Measurements from ENCODE around the gene SPDYE2. TPM values are rescaled to one million over a fixed set of nuclear protein-coding genes. Genes with fewer than 3 reads are reported as not detected.
A peak's percentile ranks its signal among the peaks of the same experiment; 100 is the strongest.
"Not testable (repeated sequence)": the region's sequence is repeated elsewhere in the genome, so short reads cannot be mapped to it uniquely, and the experiment has no call there.

SPDYE2 gene
- total RNA-seq, 5 donors from 2014 or later (not counting 1 experiment from before 2014, with no cell fraction given): 0.35 to 0.77 (median 0.58) TPM

DNA sequence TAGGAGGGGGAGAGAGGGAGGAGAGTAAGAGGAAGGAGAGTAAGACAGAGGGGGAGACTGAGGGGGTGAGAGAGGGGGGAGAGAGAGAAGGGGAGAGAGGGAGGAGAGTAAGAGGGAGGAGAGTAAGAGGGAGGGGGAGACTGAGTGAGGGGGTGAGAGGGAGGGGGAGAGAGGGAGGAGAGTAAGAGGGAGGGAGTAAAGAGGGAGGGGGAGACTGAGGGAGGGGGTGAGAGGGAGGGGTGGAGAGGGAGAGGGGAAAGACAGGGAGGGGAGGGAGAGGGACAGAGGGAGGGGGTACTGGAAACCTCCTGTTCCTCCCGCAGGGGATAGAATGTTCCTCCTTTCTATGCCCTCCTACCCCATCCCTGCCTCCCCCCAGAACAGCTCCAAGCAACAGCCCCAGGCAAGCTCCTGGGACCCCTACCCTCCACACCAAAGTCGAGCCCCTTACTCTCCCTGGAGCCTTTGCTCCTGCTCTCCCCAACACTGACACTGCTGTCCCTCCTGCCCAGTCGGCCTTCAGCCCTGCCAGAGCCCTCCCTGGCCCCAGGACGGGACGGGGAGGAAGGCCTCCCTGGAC is 38.3 kb upstream of the SPDYE2 start:
- H3K27me3 ChIP-seq (replicated peaks in 1 of 2; ENCODE audit: control insufficient read depth in 2 of 2, extremely low read depth in 1 of 2, insufficient read depth in 2 of 2, low read length in 1 of 2); ATAC-seq (replicated peaks in 1 of 4); H3K36me3 ChIP-seq (ENCODE audit: control insufficient read depth in 2 of 2, extremely low read depth in 1 of 2, insufficient read depth in 1 of 2, low read length in 1 of 2); H3K4me3 ChIP-seq (ENCODE audit: control insufficient read depth in 1 of 2, extremely low read depth in 1 of 2, low read length in 1 of 2); CTCF ChIA-PET; H3K4me1 Mint-ChIP-seq; POLR2A ChIA-PET; H3K27me3 Mint-ChIP-seq; H3K27ac ChIP-seq (ENCODE audit: low read length); H3K36me3 Mint-ChIP-seq; H3K9me3 ChIP-seq; H3K9me3 Mint-ChIP-seq; H3K27ac Mint-ChIP-seq; H3K4me1 ChIP-seq (ENCODE audit: control insufficient read depth in 1 of 2, extremely low read depth in 1 of 2, insufficient read depth in 2 of 2, low read length in 2 of 2): not testable (repeated sequence)
- H3K4me3 Mint-ChIP-seq: peak overlapping the region in 1 of 3 donors; percentile 63
- 17% methylated on average over 1 of the region's 5 CpGs for WGBS (ENCODE audit: insufficient coverage)
- peak in 7 of 35 experiments; percentile 1 to 42 (median 7) for DNase-seq

DNA sequence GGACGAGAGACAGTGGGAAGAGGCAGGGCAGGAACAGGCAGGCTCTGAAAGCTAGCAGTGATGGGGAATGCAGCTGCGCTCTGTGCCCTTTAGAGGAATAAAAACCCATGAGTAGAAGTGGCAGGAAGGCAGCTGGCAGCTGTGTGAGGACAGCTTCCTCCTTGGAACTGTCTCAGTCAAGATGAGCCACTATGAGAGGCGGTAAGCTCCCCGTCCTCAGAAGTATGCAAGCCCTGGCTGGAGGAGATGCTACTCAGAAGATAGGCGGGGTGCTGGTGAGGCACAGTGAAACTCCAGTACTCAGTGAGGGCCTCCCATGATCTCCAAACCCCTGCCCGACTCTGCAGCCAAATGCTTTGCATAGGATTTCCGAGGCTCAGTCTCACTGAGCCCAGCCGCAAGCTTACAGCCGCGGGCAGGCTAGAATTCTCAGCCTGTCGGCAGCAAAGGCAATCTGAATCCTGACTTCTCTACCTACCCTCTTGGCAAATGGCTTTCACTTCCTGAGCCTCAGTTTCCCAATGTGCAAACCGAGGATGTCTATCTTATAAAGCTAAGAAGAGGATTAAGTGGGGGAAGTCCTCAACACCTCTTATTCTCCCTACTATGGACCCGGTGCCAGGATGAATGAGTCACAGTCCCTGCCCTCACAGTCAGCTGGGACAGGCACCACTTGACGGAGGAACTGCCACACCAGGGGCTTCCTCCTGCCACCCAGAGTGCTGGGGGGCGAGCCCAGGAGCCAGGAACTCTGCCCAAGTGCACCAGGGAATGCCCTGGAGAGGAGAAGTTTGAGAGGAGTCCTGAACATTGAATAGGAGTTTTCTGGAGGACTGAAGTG is 35.9 kb upstream of the SPDYE2 start:
- CTCF ChIA-PET; H3K9me3 Mint-ChIP-seq; H3K4me3 ChIP-seq (ENCODE audit: control insufficient read depth in 1 of 2, extremely low read depth in 1 of 2, low read length in 1 of 2); H3K36me3 Mint-ChIP-seq; H3K27me3 Mint-ChIP-seq; H3K9me3 ChIP-seq; H3K36me3 ChIP-seq (ENCODE audit: control insufficient read depth in 2 of 2, extremely low read depth in 1 of 2, insufficient read depth in 1 of 2, low read length in 1 of 2); H3K27me3 ChIP-seq (replicated peaks in 1 of 2; ENCODE audit: control insufficient read depth in 2 of 2, extremely low read depth in 1 of 2, insufficient read depth in 2 of 2, low read length in 1 of 2); DNase-seq; H3K27ac ChIP-seq (ENCODE audit: low read length); POLR2A ChIA-PET; ATAC-seq (replicated peaks in 1 of 4); H3K4me1 Mint-ChIP-seq; H3K4me3 Mint-ChIP-seq; H3K27ac Mint-ChIP-seq: not testable (repeated sequence)
- WGBS (ENCODE audit: insufficient coverage): no CpG with 5 or more reads among the region's 15 CpGs
- H3K4me1 ChIP-seq (ENCODE audit: control insufficient read depth in 1 of 2, extremely low read depth in 1 of 2, insufficient read depth in 2 of 2, low read length in 2 of 2): peaks cover 0 to 10% of the 10 kb centered on the region in 2 experiments

DNA sequence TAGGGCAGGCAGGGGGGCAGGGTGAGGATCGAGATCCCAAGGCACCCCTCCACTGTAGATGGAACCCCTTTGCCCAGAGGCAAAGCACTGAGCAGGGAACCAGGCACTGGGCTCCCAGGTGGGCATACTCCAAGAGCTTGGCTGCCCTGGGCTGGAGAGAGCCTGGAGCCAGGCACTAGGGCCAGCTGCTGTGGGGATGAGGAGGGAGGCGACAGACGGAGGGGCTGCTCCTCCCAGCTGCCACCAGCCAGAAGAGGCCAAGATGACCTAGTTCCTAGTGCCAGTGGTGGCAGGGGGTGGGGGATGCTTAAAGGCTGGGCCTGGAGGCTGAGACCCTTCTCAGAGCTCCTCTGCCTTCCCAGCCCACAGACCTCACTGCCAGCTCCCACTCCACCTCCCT is 35.1 kb upstream of the SPDYE2 start:
- H3K27me3 ChIP-seq (replicated peaks in 1 of 2; ENCODE audit: control insufficient read depth in 2 of 2, extremely low read depth in 1 of 2, insufficient read depth in 2 of 2, low read length in 1 of 2); H3K4me1 Mint-ChIP-seq; H3K27me3 Mint-ChIP-seq; ATAC-seq (replicated peaks in 1 of 4); H3K4me3 ChIP-seq (ENCODE audit: control insufficient read depth in 1 of 2, extremely low read depth in 1 of 2, low read length in 1 of 2); H3K36me3 Mint-ChIP-seq; H3K36me3 ChIP-seq (ENCODE audit: control insufficient read depth in 2 of 2, extremely low read depth in 1 of 2, insufficient read depth in 1 of 2, low read length in 1 of 2); H3K4me3 Mint-ChIP-seq; H3K27ac Mint-ChIP-seq; CTCF ChIA-PET; H3K9me3 Mint-ChIP-seq; H3K9me3 ChIP-seq; H3K27ac ChIP-seq (ENCODE audit: low read length); DNase-seq; POLR2A ChIA-PET: not testable (repeated sequence)
- H3K4me1 ChIP-seq (ENCODE audit: control insufficient read depth in 1 of 2, extremely low read depth in 1 of 2, insufficient read depth in 2 of 2, low read length in 2 of 2): peaks cover 0 to 10% of the 10 kb centered on the region in 2 experiments
- no CpG with 5 or more reads among the region's 3 CpGs for WGBS (ENCODE audit: insufficient coverage)

DNA sequence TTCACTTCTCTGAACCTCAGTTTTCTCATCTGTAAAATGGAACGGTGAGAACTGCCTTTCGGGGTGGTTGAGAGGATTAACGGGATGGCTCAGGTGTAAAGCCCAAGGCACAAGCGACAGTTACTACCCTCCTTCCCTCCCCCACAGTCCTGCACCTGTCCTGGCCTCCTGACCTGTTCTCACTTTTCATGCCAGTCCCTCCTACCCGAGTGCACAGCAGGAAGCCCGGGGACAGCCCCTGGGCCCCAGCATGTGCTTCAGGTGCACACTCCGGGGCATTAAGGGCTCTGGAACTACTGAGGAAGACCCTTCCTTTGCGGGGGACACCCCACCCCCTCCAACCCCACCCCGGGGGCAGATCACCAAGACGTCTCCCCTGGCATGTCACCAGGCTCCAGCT is 34.1 kb upstream of the SPDYE2 start:
- H3K27me3 Mint-ChIP-seq; CTCF ChIA-PET; H3K27me3 ChIP-seq (replicated peaks in 1 of 2; ENCODE audit: control insufficient read depth in 2 of 2, extremely low read depth in 1 of 2, insufficient read depth in 2 of 2, low read length in 1 of 2); H3K4me3 Mint-ChIP-seq; H3K9me3 Mint-ChIP-seq; H3K27ac Mint-ChIP-seq; H3K36me3 Mint-ChIP-seq; H3K4me1 Mint-ChIP-seq; DNase-seq; H3K4me3 ChIP-seq (ENCODE audit: control insufficient read depth in 1 of 2, extremely low read depth in 1 of 2, low read length in 1 of 2); H3K36me3 ChIP-seq (ENCODE audit: control insufficient read depth in 2 of 2, extremely low read depth in 1 of 2, insufficient read depth in 1 of 2, low read length in 1 of 2); POLR2A ChIA-PET; ATAC-seq (replicated peaks in 1 of 4); H3K27ac ChIP-seq (ENCODE audit: low read length); H3K9me3 ChIP-seq: not testable (repeated sequence)
- H3K4me1 ChIP-seq (ENCODE audit: control insufficient read depth in 1 of 2, extremely low read depth in 1 of 2, insufficient read depth in 2 of 2, low read length in 2 of 2): peaks cover 0 to 10% of the 10 kb centered on the region in 2 experiments
- no CpG with 5 or more reads among the region's 10 CpGs for WGBS (ENCODE audit: insufficient coverage)

DNA sequence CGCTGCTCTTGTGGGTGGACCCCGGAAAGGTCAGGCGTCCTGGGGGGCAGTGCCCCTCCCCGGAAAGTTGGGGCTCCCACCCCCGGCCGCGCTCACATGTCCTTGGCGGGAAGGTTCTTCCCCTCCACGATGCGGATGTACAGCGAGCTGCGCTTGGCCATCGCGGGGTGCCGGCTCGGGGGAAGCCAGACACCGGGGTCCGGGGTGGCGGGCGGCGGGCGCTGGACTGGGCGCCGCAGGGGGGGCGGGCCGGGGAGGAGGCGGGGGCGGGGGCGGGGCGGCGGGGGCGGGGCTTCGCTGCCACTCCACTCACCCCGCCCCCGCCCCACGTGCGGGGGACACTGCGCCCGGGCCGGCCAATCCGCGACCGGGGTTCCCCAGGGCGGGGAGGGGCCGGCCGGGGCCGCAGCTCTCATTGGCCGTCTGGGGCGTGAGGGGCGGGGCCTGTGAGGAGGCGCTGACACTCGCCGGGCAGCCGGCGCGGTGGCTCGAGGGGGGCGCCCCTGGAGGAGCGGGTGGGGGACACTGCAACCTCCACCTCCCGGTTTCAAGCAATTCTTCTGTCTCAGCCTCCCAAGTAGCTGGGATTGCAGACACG is 33.4 kb upstream of the SPDYE2 start, which contains the start of gene RASA4B:
Gene RASA4B, minus strand, starts transcription at position 228 of the 598 bp plus-strand sequence. Its CDS starts 67 bp downstream, at position 161.
- H3K9me3 ChIP-seq; H3K9me3 Mint-ChIP-seq; CTCF ChIA-PET; H3K27ac Mint-ChIP-seq; H3K27me3 Mint-ChIP-seq; H3K36me3 ChIP-seq (ENCODE audit: control insufficient read depth in 2 of 2, extremely low read depth in 1 of 2, insufficient read depth in 1 of 2, low read length in 1 of 2); H3K27me3 ChIP-seq (replicated peaks in 1 of 2; ENCODE audit: control insufficient read depth in 2 of 2, extremely low read depth in 1 of 2, insufficient read depth in 2 of 2, low read length in 1 of 2); H3K4me3 ChIP-seq (ENCODE audit: control insufficient read depth in 1 of 2, extremely low read depth in 1 of 2, low read length in 1 of 2); POLR2A ChIA-PET; H3K36me3 Mint-ChIP-seq; H3K4me1 ChIP-seq (ENCODE audit: control insufficient read depth in 1 of 2, extremely low read depth in 1 of 2, insufficient read depth in 2 of 2, low read length in 2 of 2); H3K27ac ChIP-seq (ENCODE audit: low read length); H3K4me1 Mint-ChIP-seq: not testable (repeated sequence)
- H3K4me3 Mint-ChIP-seq: peak within 1 kb of the TSS in 1 of 3 donors; percentile 54
- peak; percentile 99 to 100 (median 99) for ATAC-seq (replicated peaks in 1 of 4)
- WGBS (ENCODE audit: insufficient coverage): no CpG with 5 or more reads among the region's 61 CpGs
- peak in 4 of 35 experiments; percentile 2 to 35 (median 32) for DNase-seq

GRCh38 chr7:102520797-102521196 is 30.2 kb upstream of the SPDYE2 start:
- H3K9me3 Mint-ChIP-seq; H3K36me3 ChIP-seq (ENCODE audit: control insufficient read depth in 2 of 2, extremely low read depth in 1 of 2, insufficient read depth in 1 of 2, low read length in 1 of 2); ATAC-seq (replicated peaks in 1 of 4); H3K27me3 Mint-ChIP-seq; H3K4me3 Mint-ChIP-seq; DNase-seq; H3K9me3 ChIP-seq; H3K4me1 ChIP-seq (ENCODE audit: control insufficient read depth in 1 of 2, extremely low read depth in 1 of 2, insufficient read depth in 2 of 2, low read length in 2 of 2); H3K4me1 Mint-ChIP-seq; H3K27me3 ChIP-seq (replicated peaks in 1 of 2; ENCODE audit: control insufficient read depth in 2 of 2, extremely low read depth in 1 of 2, insufficient read depth in 2 of 2, low read length in 1 of 2); H3K27ac Mint-ChIP-seq; POLR2A ChIA-PET; H3K36me3 Mint-ChIP-seq; H3K4me3 ChIP-seq (ENCODE audit: control insufficient read depth in 1 of 2, extremely low read depth in 1 of 2, low read length in 1 of 2); CTCF ChIA-PET; H3K27ac ChIP-seq (ENCODE audit: low read length): not testable (repeated sequence)
- no CpG with 5 or more reads among the region's 5 CpGs for WGBS (ENCODE audit: insufficient coverage)

All from T-cell (primary cell).